HG02763 (cell line): ENCODE data around the gene DCTN1.

ENCODE experiments used
- ATAC-seq: cut with Tn5 transposase; IDR thresholded peaks from one replicate; pipeline ENCODE4 v1.9.1; 2021; ENCODE audit warnings: mild to moderate bottlenecking, moderate library complexity; ENCODE audit not compliant: unreplicated experiment

DCTN1 gene

GRCh38 chr2:74327627-74328026 lies 52.5 kb downstream of the DCTN1 start:
- no peak for ATAC-seq

GRCh38 chr2:74327199-74327598 lies 52.9 kb downstream of the DCTN1 start:
- no peak for ATAC-seq

GRCh38 chr2:74325815-74326214 lies 54.3 kb downstream of the DCTN1 start:
- no peak for ATAC-seq

GRCh38 chr2:74321737-74322136 lies 58.4 kb downstream of the DCTN1 start:
- no peak for ATAC-seq

- no peak for ATAC-seq
These were observed 62.4 kb downstream of the DCTN1 start for GRCh38 chr2:74317701-74318100.

- ATAC-seq: no peak
These were observed 63.4 kb downstream of the DCTN1 start for GRCh38 chr2:74316627-74317295.

- ATAC-seq: no peak
These were observed 66.0 kb downstream of the DCTN1 start for GRCh38 chr2:74314107-74314506.

- ATAC-seq: no peak
These were observed 66.6 kb downstream of the DCTN1 start for GRCh38 chr2:74313497-74313896.

- ATAC-seq: no peak
These were observed 67.2 kb downstream of the DCTN1 start for GRCh38 chr2:74312913-74313312.
